Activated naive CD4-positive, alpha-beta T cell treated with Interleukin-2 at 50 U/mL for 16 hours (primary cell): ENCODE measurements around the gene EHD1.

Experiments used
- DNase-seq: peaks from one replicate; pipeline ENCODE4 v3.0.0-alpha.2; 2020

Gene EHD1

DNA sequence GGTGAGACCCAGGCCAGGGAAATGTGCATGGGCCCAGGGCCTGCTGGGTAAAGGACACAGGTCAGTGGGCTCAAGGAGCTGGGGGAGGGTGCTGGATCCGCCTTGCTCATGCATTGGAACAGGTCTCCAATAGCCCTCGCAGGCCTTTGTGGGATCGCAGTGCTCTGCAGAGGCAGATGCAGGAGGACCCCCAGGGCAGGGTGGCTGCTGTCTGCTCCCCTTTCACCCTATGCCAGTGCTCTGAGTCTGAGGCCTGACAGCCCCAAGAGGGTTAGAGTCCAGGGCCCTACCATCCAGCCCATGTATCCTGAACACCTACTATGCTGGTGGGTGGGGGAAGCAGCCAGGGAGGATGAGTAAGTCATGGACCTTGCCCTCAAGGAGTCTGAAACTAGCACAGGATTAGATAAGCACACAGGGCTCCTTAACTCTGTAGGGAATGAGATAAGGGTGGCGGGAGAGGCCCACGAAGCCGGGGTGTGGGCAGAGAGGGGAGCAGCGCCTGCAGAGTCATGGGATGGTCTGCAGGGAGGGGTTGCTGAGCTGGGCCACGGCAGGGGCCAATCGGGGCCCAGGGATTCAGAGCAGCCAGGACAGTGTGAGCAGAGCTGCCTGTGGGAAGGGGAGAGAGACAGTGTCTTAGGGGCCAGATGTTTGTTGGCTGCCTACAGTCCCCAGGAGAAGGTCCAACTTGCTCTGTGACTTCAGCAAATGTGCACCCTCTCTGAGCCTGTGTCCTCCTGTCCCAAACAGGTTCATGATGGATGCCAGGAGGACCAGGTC, 10.5 kb upstream of the EHD1 start:
- no peak for DNase-seq

DNA sequence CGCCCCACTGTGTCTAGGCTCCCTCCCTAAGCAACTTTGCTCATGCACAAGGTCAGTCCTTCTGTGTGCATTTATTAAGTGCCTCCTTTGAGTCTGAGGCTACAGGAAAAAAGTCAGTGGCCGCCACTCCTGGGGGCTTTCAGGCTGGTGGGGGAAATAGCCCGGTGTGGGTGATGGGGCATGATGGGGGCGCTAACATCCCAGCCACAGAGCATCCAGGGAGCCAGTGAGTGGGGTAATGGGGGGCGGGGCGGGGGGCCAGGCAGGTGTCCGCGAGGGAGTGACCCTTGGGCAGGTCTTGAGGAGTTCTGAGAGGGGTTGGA, 9.9 kb upstream of the EHD1 start:
- no peak for DNase-seq

DNA sequence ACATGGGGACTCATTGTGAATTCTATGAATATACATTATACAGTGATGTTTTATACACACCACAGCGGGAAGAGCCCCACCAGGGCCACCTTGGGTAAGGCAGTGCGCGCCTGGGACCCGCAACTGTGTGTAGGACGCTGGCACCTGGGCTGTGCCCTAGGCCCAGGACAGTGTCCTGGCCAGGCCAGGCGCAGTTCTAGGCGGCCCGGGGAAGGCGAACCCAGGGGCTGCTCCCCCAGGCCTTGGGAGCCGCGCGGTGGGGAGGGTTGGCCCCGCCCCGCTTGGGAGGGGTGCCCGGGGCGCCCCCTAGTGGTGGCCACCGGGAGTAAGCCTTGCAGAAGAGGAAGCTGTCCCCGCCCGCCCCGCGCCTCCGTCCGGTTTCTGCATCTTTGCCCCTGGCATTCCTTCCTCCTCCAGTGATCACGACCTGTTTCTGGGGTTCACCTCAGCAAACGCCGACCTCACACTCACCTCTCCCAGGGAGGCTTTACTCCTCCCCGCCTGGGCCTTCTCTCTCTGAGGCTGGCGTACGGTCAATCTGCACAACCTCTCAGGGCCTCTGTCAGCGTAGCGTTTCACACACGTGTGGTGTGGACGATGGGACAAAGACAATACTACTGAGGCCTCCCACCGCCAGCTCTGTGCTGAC, 9.5 kb upstream of the EHD1 start:
- DNase-seq: peak; percentile 86

DNA sequence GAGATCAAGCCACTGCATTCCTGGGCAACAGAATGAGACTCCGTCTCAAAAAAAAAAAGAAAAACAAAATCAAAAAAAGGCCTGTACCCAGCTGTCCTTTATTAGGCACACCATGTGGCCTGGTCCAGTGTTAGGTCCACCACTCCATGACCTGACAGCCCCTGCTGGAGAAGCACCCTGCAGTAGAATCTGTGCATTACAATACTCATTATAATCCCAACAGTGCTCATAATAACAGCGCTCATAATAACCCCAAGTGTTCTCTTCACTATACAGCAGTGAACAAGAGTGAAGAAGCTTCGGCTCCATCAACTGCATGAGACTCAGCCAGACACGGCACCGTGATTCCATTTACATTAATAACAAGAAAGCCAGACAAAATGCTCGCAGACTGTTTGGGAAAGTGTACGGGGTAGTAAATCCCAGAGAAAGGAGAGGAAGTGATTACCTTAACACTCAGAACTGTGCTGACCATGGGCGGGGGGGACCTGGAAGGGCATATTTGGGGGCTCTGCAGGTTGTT, 8.9 kb upstream of the EHD1 start:
- no peak for DNase-seq

DNA sequence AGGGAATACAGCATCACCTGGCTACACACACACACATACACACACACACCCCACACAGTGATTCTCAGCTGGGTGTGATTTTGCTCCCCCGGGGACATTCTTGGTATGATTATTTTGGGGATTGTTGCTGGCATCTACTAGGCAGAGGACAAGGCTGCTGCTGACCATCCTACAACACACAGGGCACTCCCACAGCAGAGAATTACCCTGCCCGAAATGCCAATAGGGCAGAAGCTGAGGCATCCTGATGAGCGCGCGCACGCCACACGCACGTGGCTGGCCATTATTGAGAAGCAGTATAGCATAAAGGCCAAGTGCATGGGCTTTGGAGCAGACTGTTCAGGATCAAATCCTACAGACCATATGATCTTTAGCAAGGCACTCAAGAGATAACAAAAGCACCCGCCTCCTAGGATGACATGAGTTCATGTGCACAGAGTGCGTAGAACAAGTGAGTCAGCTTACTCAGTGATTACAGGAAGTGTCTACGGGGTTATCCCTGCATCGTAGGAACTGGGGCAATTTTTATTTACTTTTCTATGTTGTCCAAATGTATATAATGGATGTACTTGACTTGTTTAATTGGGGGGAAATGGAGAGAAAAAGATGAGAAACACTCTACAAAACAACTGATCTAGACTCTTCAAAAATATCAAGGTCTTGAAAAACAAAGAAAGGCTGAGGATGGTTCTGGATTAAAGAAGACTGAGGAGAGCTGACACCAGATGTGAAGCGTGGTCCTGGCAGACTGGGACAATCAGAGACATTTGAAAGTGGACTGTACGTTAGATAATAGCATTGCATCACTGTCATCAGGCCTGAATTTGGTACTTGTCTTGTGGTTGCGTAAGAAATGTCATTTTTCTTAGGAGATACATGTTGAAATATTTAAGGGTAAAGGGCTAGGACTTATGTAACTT, 7.2 kb upstream of the EHD1 start:
- peak; percentile 40 for DNase-seq

DNA sequence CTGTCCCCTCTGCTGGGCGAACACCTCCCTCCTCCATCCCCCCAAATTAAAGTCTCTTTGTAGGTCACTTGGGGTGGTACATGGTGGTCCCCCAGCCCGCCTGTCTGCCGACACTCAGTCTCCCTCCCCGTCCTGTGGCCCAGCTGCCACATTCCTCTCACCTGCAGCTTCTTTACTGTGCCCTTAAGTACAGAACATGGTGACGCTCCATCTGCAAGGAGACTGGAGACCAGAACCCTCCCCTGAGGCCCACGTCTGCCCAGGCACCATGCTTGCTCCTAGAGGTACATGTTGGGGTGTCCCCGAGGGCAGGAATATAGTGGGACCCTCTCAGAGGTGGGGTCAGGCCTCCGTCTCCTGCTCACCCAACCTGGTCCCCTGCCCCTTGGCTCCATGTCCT, 5.6 kb upstream of the EHD1 start:
- no peak for DNase-seq

DNA sequence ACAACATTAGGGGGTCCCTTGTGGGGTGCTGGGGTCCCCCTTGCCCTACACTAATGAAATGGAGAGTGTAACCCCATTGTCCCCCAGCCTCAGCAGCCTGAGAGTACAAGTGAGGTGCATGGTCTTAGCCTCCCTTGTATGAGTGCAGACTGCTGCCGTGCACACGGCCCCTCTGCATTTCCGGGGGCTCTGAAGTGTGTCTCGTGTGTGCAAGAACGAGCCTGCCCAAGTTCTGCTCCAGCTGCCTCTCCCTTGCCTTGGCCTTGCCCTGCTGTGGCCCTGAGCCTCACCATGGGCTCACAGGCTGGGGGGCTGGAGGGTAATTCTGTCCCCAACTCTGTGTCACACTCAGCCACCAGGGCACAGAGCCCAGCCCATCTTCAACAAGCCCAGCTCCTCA, 5.2 kb upstream of the EHD1 start:
- DNase-seq: no peak

DNA sequence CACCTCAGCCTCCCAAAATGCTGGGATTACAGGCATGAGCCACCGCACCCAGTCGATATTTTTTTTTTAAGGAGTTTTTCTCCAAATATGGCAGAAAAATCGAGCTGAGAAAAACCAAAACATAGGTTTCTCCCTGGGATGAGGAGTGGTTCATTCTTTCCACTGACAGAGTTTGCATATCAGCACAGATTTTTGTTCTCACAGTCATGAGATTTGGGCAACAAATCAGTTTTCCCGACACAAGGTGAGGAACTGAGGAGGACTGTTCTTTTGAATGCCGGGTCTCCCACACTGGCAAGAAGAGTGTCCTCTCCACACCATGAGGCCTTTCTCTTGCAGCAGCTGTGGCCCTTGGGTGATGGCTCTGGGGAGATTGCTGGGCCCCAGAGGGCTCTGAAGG, 3.8 kb upstream of the EHD1 start:
- no peak for DNase-seq

DNA sequence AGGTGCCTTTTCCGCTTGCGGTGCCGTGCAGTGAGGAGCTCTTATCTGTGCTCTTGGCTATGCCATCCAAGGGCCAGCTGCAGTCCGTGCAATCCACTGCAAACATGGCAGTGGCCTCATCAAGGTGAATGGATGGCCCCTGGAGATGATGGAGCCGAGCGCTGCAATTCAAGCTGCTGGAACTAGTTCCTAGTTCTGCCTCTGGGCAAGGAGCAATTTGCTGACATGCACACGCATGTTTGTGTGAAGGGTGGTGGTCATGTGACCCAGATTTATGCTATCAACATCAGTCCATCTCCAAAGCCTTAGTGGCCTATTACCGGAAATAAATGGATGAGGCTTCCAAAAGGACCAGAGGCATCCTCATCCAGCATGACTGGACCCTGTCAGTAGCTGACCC, 3.1 kb upstream of the EHD1 start:
- DNase-seq: no peak

DNA sequence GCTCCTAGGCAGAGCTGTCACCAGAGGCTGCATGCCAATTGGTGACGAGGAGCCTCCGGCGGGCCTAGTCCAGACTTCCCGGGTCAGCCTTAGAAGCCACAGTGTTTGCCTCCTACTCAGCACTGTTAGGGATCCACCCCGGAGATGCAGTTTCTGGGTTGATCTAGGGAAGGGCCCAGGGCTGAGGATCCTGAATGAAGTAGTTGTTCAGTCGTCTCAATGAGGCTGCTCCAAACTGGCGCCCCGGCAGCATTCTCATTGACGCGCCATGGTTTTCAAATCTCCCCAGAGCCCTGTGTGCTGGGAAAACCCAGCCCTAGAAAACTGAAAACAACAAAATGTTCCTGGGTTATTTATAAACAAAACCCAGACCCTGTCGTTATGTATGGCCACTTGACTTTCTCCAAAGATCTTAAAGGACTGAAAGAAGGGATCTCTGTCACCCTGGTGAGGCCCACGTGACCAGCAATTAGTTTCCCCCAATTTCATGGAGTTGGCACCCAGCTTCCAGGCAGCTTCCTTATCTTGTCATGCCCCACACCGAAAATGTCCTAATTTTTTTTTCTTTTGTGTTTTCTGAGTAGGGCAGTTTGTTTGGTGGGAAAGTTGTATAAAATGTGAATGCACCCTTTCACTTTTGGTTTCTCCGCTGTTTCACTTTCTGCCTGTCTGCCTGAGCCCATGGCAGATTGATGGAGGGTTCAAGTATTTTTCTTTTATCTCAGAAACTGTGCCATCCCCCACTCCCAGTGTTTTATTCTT, 2.0 kb upstream of the EHD1 start:
- no peak for DNase-seq

DNA sequence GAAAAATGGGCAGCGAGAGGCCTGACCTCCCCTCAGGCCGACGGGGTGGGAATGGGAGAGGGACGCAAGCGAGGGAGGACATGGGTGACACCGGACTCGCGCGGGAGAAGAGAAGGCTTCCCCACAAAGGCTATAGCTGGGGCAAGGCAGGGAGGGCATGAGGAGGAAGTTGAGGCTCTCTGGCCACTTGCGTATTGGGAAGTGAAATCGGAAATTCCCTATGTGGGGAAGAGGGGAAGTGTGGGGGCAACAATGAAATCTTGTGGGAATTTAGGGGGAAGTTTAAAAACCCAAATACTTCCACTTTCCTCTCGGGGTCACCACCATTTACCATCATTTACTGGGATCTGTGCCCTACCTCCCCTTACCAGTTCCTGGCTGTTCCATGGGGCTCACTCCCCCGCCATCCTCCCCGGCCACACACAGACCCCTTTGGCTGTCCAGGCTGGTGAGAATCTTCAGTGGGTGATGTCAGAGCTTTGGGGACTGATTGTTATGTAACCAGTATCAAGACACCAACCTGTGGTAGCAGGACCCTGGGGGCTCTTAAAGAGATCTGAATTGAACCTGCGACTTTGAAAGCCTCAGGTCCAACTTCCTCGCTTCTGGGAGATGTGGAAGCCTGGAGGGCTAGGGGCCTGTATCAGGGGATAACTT, 951 bp upstream of the EHD1 start:
- DNase-seq: no peak

DNA sequence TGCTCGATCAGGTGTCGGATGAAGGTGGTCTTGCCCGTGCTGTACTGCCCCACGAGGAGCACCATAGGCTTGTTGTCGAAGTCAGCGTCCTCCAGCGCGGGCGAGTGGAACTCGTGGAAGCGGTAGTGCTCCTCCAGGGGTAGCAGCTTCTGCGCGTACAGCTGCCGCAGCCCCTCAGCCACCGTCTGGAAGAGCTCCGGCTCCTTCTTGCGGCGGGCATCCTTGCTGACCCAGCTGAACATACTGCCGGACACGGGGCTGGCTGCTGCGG, 263 bp downstream of the EHD1 start:
- no peak for DNase-seq

DNA sequence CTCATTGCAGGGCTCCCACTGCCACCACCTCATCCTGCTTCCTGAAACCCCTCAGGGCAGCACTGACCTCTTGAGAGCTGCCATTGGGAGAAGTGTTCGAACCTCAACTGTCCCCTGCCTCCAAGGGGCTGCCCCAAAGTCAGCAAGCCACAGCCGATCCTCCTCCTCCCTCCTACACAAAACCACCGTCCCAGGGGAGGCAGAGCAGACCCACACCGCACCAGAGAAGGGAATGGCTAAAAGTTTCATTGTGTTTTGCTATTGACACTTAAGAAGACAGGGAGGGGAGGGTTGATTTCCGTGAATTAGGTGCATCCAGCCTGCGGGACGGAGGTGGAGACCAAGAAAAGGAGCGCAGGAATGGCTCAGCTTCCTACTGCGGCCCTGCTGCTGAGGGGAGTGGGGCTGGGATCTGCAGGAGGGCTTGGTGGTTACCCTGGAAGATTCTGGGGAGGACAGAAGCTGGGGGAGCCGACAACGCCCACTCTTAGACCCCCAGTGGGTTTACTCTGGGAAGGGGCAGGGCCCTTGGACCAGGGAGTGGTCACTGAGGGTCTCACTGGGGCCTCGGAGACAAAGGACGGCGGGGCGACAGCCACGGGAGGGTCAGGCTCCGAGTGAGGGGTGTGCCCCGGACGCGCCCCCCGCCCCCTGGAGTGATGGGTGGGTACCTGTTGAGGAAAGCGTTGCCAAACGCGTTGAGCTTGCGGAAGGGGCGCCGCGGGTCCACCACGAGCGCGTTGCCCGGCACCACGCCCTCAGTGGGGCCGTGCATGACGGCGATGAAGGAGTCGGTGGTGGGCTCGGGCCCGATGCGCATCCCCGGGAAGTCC, 815 bp downstream of the EHD1 start:
- peak; percentile 51 for DNase-seq

DNA sequence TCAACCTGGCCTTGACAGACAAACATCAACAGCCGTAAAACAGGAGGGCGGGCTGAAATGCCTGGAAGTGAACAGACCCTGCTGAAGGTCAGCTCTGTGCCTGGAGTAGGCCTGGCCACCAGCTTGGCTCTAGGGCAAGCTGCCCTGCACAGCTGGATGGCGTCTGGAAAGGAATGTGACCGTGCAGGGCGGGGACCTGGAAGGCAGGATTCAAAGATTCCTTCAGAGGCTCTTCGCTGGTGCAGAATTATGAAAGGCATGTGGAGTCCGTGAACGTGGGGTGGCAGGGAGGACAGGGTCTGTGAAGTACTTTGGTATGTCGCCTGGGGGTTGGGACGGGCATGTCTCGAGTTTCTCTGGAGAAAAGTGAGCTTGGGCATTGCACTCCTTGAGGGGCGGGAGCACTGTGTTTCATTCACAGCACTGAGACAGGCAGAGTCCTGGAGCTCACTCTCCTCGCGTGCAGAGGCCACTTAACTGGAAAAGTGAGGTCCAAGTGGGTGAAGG, 1.5 kb downstream of the EHD1 start:
- no peak for DNase-seq

DNA sequence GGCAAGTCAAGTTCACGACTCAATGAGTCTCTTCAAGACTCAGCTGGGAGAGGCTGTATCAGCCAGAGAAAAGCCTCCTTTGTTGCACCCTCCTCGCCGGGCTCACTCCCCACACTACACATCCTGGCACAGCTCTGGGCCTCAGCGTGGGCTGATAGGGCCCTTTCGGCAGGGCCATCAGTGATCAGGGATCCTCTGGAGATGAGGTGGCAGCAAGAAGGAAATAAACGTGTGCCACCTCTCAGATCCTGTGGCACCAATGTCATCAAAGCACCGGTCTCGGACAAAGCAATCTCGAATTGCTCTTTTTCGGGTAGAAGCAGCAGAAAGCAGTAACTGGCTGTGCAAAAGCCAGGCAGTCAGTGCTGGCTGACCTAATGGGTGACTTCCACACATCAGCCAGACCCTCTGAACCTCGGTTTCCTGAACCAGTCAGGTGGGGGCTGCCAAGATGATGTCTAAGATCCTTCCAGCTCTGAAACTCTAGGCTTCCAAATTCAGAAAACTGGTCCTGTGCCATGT, 2.1 kb downstream of the EHD1 start:
- peak; percentile 62 for DNase-seq

DNA sequence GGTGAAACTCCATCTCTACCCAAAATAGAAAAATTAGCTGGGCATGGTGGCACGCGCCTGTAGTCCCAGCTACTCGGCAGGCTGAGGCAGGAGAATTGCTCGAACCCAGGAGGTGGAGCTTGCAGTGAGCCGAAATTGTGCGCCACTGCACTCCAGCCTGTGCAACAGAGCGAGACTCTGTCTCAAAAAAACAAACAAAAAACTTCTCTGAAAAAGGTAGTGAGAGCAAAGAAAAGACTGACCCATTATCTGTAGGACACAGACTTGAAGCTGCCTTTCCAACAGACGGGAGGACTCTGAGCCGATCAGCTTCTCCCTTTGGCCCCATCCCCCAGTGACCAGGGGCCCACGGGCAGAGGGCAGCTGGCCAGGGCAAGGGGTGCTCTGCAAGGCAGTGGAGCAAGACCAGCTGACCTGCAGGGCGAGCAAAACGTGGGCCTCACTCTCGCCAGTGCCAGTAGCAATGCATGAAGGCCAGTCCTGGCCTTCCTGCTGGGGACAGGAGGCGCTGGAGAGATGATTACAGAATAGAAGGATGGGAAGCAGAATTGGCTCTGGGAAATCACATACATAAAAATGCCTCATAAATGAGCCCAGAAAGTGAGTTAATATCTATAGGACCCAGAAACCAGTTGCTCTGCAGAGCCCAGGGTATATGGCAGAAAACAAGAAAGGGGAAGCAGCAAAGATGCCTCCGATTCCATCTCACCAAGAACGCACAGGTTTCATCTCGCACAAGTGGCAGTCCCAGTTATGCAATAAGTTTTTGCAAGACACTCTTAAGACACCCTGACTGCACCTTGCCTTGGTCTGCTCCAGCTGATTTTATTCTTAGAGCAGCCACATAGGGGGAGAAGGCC, 2.8 kb downstream of the EHD1 start:
- no peak for DNase-seq

DNA sequence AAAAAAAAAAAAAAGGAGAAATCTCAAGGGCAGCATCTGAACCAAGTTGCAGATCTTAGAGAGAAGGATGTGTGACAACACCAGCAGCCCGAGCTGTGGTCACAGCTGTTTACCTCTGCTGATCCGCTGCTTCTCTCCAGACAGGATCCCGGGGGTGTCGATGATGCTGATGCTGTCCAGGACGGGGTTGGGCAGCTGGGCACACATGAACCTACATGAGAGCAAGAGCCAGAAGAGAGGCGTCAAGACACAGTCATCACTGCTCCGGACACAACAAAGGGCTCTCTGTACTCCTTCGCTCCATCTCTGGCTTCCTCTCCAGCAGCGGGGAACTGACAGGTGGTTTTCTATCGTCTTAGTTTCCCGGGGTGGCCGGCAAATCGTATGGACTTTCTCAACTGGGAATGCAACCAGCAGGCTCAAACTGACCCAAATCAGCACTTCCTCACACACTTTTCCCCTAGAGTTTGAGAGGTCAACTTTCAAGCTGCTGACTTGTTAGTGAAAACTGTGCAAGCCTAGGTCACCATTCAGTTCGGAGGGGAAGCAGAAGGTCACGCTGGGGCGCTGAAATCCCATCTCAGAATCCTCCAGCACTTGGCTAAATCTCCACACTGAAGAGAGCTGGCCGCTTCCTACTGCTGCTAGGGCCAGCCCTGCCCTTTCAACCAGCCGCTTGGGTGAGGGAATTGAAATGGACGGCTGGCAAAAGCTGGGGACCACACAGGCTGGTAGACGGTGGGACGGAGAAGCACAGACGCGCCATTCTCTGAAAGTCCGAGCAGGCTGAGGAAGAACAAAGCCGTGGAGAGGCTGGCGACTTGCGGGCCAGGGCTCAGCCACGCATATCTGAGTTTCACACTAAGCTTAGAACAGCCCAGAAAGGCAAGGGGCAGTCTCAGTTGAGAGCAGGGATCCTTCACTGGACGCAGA, 3.8 kb downstream of the EHD1 start:
- DNase-seq: no peak

DNA sequence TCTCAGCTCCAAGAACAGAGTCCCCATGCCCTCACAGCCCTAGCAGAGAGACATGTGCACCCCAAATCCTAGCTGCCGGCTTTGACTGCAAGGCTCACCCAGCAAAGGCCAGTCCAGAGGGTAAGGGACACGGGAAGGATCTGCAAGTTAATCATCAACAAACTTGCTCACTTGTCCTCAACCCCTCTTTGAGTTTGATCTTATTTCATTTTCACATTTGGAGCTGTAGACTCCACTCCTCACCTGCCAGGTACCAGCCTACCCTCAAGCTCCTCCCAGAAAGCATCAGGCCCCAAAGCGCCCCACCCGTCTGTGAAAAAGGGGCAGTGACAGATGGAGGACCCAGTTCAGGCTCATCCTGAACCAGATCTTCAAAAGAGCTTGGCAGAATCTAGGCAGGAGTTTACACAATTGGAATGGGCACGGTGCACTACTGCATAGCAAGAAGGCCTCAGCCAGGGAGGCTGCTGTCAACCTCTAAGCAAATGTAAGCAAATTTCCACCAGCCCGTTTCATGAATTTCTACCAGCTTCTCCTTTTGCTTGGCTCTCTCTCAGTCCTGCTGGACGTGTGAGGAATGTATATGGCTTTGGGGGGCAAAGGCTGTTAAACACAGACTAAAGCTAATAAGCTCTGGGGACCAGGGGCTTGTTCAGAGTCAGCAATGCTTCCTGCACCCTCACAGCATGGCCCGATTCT, 5.5 kb downstream of the EHD1 start:
- no peak for DNase-seq
